H1 (cell line): ENCODE measurements around the gene SLC1A2. TPM values are rescaled to one million over a fixed set of nuclear protein-coding genes. Genes with fewer than 3 reads are reported as not detected.

Experiments used
- CTCF ChIA-PET: fragments of 300-600 bp; sonication (Branson Sonifier 250); formaldehyde crosslinking; loops from one replicate; lab custom pipeline; 2021; ENCODE audit not compliant: partially characterized antibody; lab: Charles Lee
- POLR2A ChIA-PET: fragments of 300-600 bp; sonication (Branson Sonifier 250); formaldehyde crosslinking; loops from one replicate; lab custom pipeline; 2021; ENCODE audit warnings: inconsistent platforms; ENCODE audit not compliant: partially characterized antibody; lab: Charles Lee
- DNase-seq, 2 experiments: peaks; one replicate each; pipeline versions ENCODE4 v3.0.0 to v3.0.0-alpha.2; 2010 to 2022; ENCODE audit warnings: low spot score in 2 of 2, low read depth in 1 of 2, mixed read lengths in 1 of 2
- FAIRE-seq: peaks from 2 replicates; lab custom pipeline; 2011; peaks lifted over from hg19 to GRCh38; lab: Jason Lieb, UNC
- H2AFZ ChIP-seq: 2 replicates; pipeline ENCODE4 v1.8.1; 2012; ENCODE audit warnings: low read length, inconsistent platforms
- H2AK5ac ChIP-seq: 2 replicates; pipeline ENCODE4 v1.6.1; 2013; ENCODE audit warnings: low read depth, low read length
- H2BK120ac ChIP-seq: replicated peaks from 2 replicates; pipeline ENCODE3; 2013; ENCODE audit warnings: low read depth, low read length, inconsistent platforms
- H2BK12ac ChIP-seq: 2 replicates; pipeline ENCODE4 v1.6.1; 2013; ENCODE audit warnings: low read depth, low read length
- H2BK15ac ChIP-seq: 2 replicates; pipeline ENCODE4 v1.6.1; 2013; ENCODE audit warnings: low read length
- H2BK20ac ChIP-seq: 2 replicates; pipeline ENCODE4 v1.6.1; 2013; ENCODE audit warnings: low read length
- H2BK5ac ChIP-seq: 2 replicates; pipeline ENCODE4 v1.6.1; 2013; ENCODE audit warnings: low read depth, low read length
- H3K14ac ChIP-seq: 2 replicates; pipeline ENCODE4 v1.6.1; 2013; ENCODE audit warnings: inconsistent platforms; ENCODE audit not compliant: insufficient read length
- H3K18ac ChIP-seq: 2 replicates; pipeline ENCODE4 v1.6.1; 2013; ENCODE audit warnings: low read length; ENCODE audit errors: extremely low read depth
- H3K23ac ChIP-seq: 2 replicates; pipeline ENCODE4 v1.6.1; 2013; ENCODE audit warnings: inconsistent platforms; ENCODE audit not compliant: insufficient read length
- H3K23me2 ChIP-seq: 2 replicates; pipeline ENCODE4 v1.6.1; 2013; ENCODE audit warnings: low read depth, low read length
- H3K27ac ChIP-seq: 2 replicates; pipeline ENCODE4 v1.6.1; 2011; ENCODE audit warnings: low read depth, low read length, inconsistent platforms
- H3K27me3 ChIP-seq, 4 experiments: replicated peaks in 1 of 4; 1 replicate in 1 of 4; 2 replicates in 3 of 4; pipeline versions ENCODE4 v1.6.1 to v1.8.1; 2011 to 2013; ENCODE audit warnings: low read length in 3 of 4, mild to moderate bottlenecking in 3 of 4, inconsistent platforms in 2 of 4, mixed read lengths in 2 of 4, moderate library complexity in 1 of 4; ENCODE audit not compliant: control insufficient read depth in 3 of 4, insufficient read depth in 3 of 4; ENCODE audit errors: extremely low read depth in 1 of 4
- H3K36me3 ChIP-seq, 4 experiments: 2 replicates each; pipeline versions ENCODE4 v1.6.1 to v1.8.1; 2011 to 2013; ENCODE audit warnings: mild to moderate bottlenecking in 4 of 4, low read length in 3 of 4, moderate library complexity in 2 of 4, control low read depth in 1 of 4, inconsistent platforms in 1 of 4; ENCODE audit not compliant: insufficient read depth in 4 of 4, control insufficient read depth in 2 of 4
- H3K4ac ChIP-seq: replicated peaks from 2 replicates; pipeline ENCODE3; 2013; ENCODE audit warnings: low read length, low read depth, mixed read lengths, inconsistent platforms; ENCODE audit not compliant: insufficient read length
- H3K4me1 ChIP-seq, 4 experiments: replicated peaks in 1 of 4; 1 replicate in 1 of 4; 2 replicates in 3 of 4; pipeline versions ENCODE4 v1.6.1 to v1.8.1; 2011 to 2013; ENCODE audit warnings: low read length in 3 of 4, inconsistent platforms in 2 of 4, mixed read lengths in 1 of 4; ENCODE audit not compliant: insufficient read depth in 4 of 4, control insufficient read depth in 3 of 4
- H3K4me2 ChIP-seq, 2 experiments: 2 replicates each; pipeline versions ENCODE4 v1.6.1 to v1.8.1; 2011 to 2013; ENCODE audit warnings: low read depth in 2 of 2, low read length in 2 of 2, control low read depth in 1 of 2, inconsistent platforms in 1 of 2, mild to moderate bottlenecking in 1 of 2; ENCODE audit not compliant: insufficient read depth in 1 of 2
- H3K4me3 ChIP-seq, 4 experiments: fragments of 200-600, 300-600 bp in 1 of 4; sonication (generic), shearing (Covaris generic), sonication (Bioruptor Twin) in 1 of 4; 2 replicates each; pipeline versions ENCODE4 v1.5.1 to v1.8.1; 2011 to 2016; ENCODE audit warnings: low read length in 4 of 4, low read depth in 3 of 4, control low read depth in 2 of 4, inconsistent platforms in 2 of 4, mild to moderate bottlenecking in 2 of 4, mixed read lengths in 1 of 4, moderate library complexity in 1 of 4; ENCODE audit not compliant: insufficient read depth in 2 of 4; ENCODE audit errors: extremely low read depth in 1 of 4
- H3K56ac ChIP-seq: replicated peaks from 2 replicates; pipeline ENCODE3; 2013; ENCODE audit warnings: low read depth, mild to moderate bottlenecking, mixed read lengths, low read length, inconsistent platforms; ENCODE audit not compliant: insufficient read length
- H3K79me1 ChIP-seq: 2 replicates; pipeline ENCODE4 v1.6.1; 2013; ENCODE audit warnings: low read depth, low read length, control low read depth
- H3K79me2 ChIP-seq, 2 experiments: 2 replicates each; pipeline versions ENCODE4 v1.6.1 to v1.8.1; 2012 to 2013; ENCODE audit warnings: low read length in 2 of 2, mild to moderate bottlenecking in 2 of 2, inconsistent platforms in 1 of 2; ENCODE audit not compliant: insufficient read depth in 2 of 2, control insufficient read depth in 1 of 2
- H3K9ac ChIP-seq, 4 experiments: replicated peaks in 1 of 4; 1 replicate in 1 of 4; 2 replicates in 3 of 4; pipeline versions ENCODE4 v1.6.1 to v1.8.1; 2011 to 2013; ENCODE audit warnings: low read depth in 3 of 4, low read length in 3 of 4, control low read depth in 2 of 4, mild to moderate bottlenecking in 2 of 4, moderate library complexity in 2 of 4, inconsistent platforms in 1 of 4; ENCODE audit errors: extremely low read depth in 1 of 4
- H3K9me3 ChIP-seq, 2 experiments: 2 replicates each; pipeline versions ENCODE4 v1.6.1 to v1.8.1; 2012 to 2013; ENCODE audit warnings: mild to moderate bottlenecking in 2 of 2, moderate library complexity in 2 of 2, control low read depth in 1 of 2, inconsistent platforms in 1 of 2, low read depth in 1 of 2, low read length in 1 of 2, mixed read lengths in 1 of 2; ENCODE audit not compliant: insufficient read depth in 2 of 2
- H4K20me1 ChIP-seq, 2 experiments: replicated peaks in 1 of 2; 2 replicates each; pipeline versions ENCODE3 to v1.8.1; 2011 to 2013; ENCODE audit warnings: inconsistent platforms in 2 of 2, low read length in 2 of 2, mild to moderate bottlenecking in 1 of 2; ENCODE audit not compliant: insufficient read depth in 2 of 2, control insufficient read depth in 1 of 2
- H4K5ac ChIP-seq: 2 replicates; pipeline ENCODE4 v1.6.1; 2013; ENCODE audit warnings: low read length, low read depth, mixed read lengths, inconsistent platforms; ENCODE audit not compliant: insufficient read length
- H4K8ac ChIP-seq: 2 replicates; pipeline ENCODE4 v1.8.0; 2013; ENCODE audit warnings: mild to moderate bottlenecking, moderate library complexity, low read length, inconsistent platforms; ENCODE audit not compliant: insufficient read depth; ENCODE audit errors: extremely low read depth
- H4K91ac ChIP-seq: replicated peaks from 2 replicates; pipeline ENCODE3; 2013; ENCODE audit warnings: low read length, mixed read lengths, inconsistent platforms; ENCODE audit not compliant: insufficient read length
- BRCA1 ChIP-seq: IDR thresholded peaks from 2 replicates; pipeline ENCODE4 v1.6.1; 2012; ENCODE audit warnings: low read depth, low read length, improper control_type of control experiment
- RBBP5 ChIP-seq: IDR thresholded peaks from 2 replicates; pipeline ENCODE4 v1.7.1; 2012; ENCODE audit warnings: low read depth, mild to moderate bottlenecking, inconsistent platforms, low read length, moderate library complexity, borderline replicate concordance
- WGBS, 2 experiments: shearing (Covaris generic) in 1 of 2; methylation state at CpG; one replicate each; pipeline versions ENCODE4 v1.1.6 to v1.1.7; 2013 to 2015; ENCODE audit warnings: low lambda C conversion rate in 2 of 2, mixed read lengths in 2 of 2, inconsistent platforms in 1 of 2, low coverage in 1 of 2, missing lambda C conversion rate in 1 of 2; ENCODE audit not compliant: insufficient replicate concordance in 2 of 2, insufficient coverage in 1 of 2, insufficient read length in 1 of 2; ENCODE audit errors: extremely low coverage in 1 of 2, missing lambda C conversion rate in 1 of 2; 5-methylcytosine and 5-hydroxymethylcytosine counted together
- polyA plus RNA-seq, 7 experiments: library from polyadenylated mRNA; depleted of rRNA in 3 of 7; stranded (reverse) in 5 of 7; unstranded in 2 of 7; fragments of >200 nt in 5 of 7; fragments of 200-250 nt in 2 of 7; gene quantifications; 1 replicate in 5 of 7; 2 replicates in 1 of 7; 4 replicates in 1 of 7; pipeline versions ENCODE4 v1.2.1 to v1.2.3, GENCODE V29; 2011 to 2013; ENCODE audit warnings: missing spikeins in 2 of 7, mixed read lengths in 2 of 7
- total RNA-seq: library from RNA; stranded (reverse); fragmentation: NEBNext Ultra II Directional; extraction: Animal tissue kit (Norgen Biotek cat#: 25700); gene quantifications from 2 replicates; pipeline ENCODE4 v1.2.1, GENCODE V29; 2021
- TF ChIP-seq, protein P1 (sequence below): IDR thresholded peaks from 2 replicates; pipeline ENCODE4 v1.6.1; 2012; ENCODE audit warnings: inconsistent platforms

Gene SLC1A2
- total and polyA plus RNA-seq, 2 of the 8 experiments (the other 6 are each of a cell fraction or from before 2014, with no cell fraction given) = 0.57 to 1.2 TPM

DNA sequence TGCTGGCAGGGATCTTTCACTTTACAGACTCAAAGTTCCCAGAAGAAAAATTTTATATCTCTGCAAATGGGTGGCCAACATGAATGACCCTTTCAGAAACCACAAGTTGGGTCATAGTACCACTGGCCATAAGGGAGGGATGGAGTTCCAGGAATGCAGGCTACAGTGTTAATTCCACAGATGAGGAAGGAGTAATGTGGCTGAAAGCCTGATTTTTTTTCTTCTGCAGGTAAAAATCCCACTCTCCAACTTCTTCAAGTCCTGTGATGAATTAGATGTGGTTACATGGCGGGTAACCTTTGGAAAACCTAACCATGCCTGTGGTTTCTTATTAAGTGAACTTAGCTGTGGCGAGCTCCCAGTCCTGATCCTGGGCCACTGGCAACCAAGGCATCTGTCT, 103.2 kb downstream of the SLC1A2 start:
- CTCF ChIA-PET = interaction anchor here (0.5 to 2.0 kb wide), 5 partner anchors 10 to 1346 kb away, joined by 3 to 9 read pairs (median 4); no protein-coding TSS in a partner anchor
- POLR2A ChIA-PET = no interaction called here

More for the DNA sequence above, 103.2 kb downstream of the SLC1A2 start:
- Histone ChIP-seq H4K91ac (no peak overlapping the region), H3K9ac (no peak overlapping the region), H2BK15ac (no peak overlapping the region), H3K27me3 (no peaks in the 10 kb centered on the region), H2AK5ac (no peak overlapping the region), H3K23me2 (no peaks in the 10 kb centered on the region), H4K8ac (no peak overlapping the region), H3K27ac (no peak overlapping the region), H3K79me1 (no peaks in the 10 kb centered on the region), H3K4me1 (no peaks in the 10 kb centered on the region), H3K36me3 (no peaks in the 10 kb centered on the region), H2BK120ac (no peak overlapping the region), H3K9me3 (no peaks in the 10 kb centered on the region), H3K4me3 (no peak overlapping the region), H3K14ac (no peak overlapping the region), H4K20me1 (no peaks in the 10 kb centered on the region), H3K23ac (no peak overlapping the region), H2BK5ac (no peak overlapping the region), H2AFZ (no peak overlapping the region), H3K79me2 (no peaks in the 10 kb centered on the region), H3K56ac (no peak overlapping the region), H4K5ac (no peak overlapping the region), H3K18ac (no peak overlapping the region), H2BK12ac (no peak overlapping the region), H3K4ac (no peak overlapping the region), H3K4me2 (no peak overlapping the region), H2BK20ac (no peak overlapping the region)
- TF ChIP-seq BRCA1 = no peak
- no peak for TF ChIP-seq RBBP5
- TF ChIP-seq, protein P1, sequence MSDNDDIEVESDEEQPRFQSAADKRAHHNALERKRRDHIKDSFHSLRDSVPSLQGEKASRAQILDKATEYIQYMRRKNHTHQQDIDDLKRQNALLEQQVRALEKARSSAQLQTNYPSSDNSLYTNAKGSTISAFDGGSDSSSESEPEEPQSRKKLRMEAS = no peak
- WGBS, 2 experiments = 91% methylated on average over 2 of the region's 2 CpGs; no CpG with 5 or more reads in 1 of the 2 experiments
- FAIRE-seq (no peak), DNase-seq (no peak)
